Pulmonary artery endothelial cell (primary cell): ENCODE data around the gene TBL1X. TPM values are rescaled to one million over a fixed set of nuclear protein-coding genes. Genes with fewer than 3 reads are reported as not detected.
"Not testable (repeated sequence)": the region's sequence is repeated elsewhere in the genome, so short reads cannot be mapped to it uniquely, and the experiment has no call there.

ENCODE experiments used
- DNase-seq: peaks from one replicate; pipeline ENCODE4 v3.0.0-alpha.2; 2011; ENCODE audit warnings: low read depth, low spot score
- total RNA-seq: library from RNA; depleted of rRNA; stranded (reverse); fragments of >200 nt; gene quantifications from 2 replicates; pipeline ENCODE4 v1.2.3, GENCODE V29; 2014

Gene TBL1X
- 14.0 and 20.1 TPM in 2 replicates for total RNA-seq

- DNase-seq = no peak
Observed at GRCh38 chrX:9464435-9465371, at the start of gene TBL1X. TBL1X (plus strand) TSS chrX:9465058; CDS start chrX:9653587, 188,529 bp downstream.

- DNase-seq = no peak
Observed at GRCh38 chrX:9416562-9417348, 48.1 kb upstream of the TBL1X start.

GRCh38 chrX:9418262-9418661 lies 46.6 kb upstream of the TBL1X start:
- DNase-seq = no peak

DNA sequence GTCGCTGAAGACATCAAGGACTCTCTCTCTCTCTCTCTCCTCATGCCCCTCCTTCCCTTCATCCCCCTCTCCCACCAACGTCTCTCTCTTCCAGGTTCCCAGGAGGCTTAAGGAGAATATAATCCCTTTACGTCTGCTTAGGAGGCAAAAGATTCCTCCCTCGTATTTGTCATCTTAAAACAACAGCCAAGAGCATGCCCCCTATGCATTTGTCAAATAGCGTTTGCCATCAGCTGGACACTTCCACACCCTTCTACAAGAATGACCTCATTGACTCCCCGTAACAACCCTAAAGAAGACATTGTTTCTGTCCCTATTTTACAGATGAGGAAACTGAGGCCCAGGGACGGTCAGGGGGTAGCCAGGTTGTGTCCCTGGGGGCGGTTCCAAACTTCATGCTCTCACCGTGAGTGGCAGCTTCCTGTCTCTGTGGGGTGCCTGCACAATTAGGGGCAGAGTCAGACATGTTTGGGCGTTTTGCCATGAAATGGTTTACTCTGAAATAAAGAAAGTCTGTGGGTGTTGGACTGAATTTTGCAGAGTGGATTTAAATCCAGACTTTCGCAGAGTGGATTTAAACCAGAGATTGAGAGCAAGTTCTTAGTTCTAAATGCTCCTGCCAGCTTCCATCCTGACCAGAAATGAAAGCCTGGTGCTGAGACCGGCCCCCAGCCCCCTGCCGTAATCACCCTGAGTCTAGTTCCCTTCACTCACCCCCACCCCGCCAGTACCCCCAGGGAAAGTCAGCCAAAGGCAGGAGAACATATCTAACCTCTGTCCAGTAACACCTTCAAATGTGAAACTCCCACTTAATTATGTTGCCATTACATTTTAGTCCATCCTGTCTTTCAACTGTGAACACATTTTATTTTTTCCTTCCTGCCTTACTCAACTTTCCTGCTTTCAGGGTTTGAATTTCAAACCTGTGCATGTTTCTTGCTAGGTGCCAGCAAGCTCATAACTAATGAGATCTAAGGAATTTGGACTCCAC lies 44.3 kb upstream of the TBL1X start:
- DNase-seq = no peak

GRCh38 chrX:9429767-9430166 lies 35.1 kb upstream of the TBL1X start:
- DNase-seq = no peak

- DNase-seq = no peak
Observed at GRCh38 chrX:9430346-9430921, 34.4 kb upstream of the TBL1X start.

DNA sequence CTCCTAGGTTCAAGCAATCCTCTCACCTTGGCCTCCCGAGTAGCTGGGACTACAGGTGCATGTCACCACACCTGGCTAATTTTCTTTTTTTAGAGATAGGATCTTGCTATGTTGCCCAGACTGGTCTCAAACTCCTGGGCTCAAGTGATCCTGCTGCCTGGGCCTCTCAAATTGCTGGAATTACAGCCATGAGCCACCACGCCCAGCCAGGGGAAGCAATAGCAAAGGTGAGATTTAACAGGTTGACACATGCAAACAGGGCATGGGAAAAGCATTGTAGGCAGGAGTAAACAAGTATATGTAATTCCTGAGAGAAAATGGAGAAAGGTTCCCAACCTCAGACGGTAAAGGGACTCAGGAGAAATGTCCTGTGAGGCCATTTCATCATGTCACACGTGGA lies 33.6 kb upstream of the TBL1X start:
- no peak for DNase-seq

DNA sequence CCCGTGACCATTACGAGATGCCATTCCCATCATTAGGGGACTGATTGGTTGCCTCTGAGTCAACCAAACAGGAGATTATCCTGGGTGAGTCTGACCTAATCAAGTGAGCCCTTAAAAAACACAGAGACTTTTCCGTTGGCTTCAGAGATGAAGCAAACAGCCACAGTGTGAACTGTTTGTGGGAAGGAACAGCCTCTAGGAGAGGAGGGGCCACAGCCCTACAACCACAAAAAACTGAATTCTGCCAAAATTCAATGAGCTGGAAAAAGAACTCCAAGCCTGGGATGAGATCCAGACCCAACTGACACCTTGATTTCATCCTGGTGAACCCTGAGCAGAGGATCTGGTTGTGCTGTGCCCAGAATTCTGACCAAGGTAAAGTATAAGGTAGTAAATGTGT lies 31.3 kb upstream of the TBL1X start:
- DNase-seq = no peak

GRCh38 chrX:9434051-9434550 lies 30.8 kb upstream of the TBL1X start:
- DNase-seq = no peak

DNA sequence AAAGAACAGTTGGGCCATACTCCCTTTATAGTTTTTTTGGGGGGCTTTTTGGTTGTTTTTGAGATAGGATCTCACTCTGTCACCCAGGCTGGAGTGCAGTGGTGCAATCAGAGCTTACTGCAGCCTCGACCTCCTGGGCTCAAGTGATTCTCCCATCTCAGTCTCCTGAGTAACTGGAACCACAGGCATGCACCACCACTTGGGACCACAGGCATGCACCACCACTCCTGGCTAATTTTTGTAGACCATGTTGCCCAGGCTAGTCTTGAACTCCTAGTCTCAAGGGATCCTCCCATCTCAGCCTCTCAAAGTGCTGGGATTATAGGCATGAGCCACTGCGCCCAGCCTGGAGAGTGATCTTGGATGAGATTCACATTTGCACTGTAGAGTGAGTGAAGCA lies 29.8 kb upstream of the TBL1X start:
- not testable (repeated sequence) for DNase-seq

- no peak for DNase-seq
Observed at GRCh38 chrX:9436812-9437211, 28.0 kb upstream of the TBL1X start.

GRCh38 chrX:9438933-9439494 lies 25.8 kb upstream of the TBL1X start:
- DNase-seq = no peak

GRCh38 chrX:9440116-9440844 lies 24.6 kb upstream of the TBL1X start:
- no peak for DNase-seq

DNA sequence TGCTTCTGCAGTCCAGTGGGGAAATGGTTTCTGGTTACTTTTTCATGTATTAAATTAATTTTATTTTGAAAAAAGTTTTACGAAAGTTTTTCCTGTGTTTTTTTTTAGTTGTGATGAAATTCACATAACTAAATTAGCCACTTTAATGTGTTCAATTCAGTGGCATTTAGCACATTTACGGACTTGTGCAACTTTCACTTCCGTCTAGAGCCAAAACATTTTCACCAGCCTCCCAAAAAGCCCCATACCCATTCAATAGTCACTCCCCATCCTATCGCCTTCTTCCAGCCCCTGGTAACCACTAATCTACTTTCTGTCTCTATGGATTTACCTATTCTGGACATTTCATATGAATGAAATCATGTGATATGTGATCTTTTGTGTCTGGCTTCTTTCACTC lies 22.8 kb upstream of the TBL1X start:
- DNase-seq = no peak

GRCh38 chrX:9443327-9443726 lies 21.5 kb upstream of the TBL1X start:
- DNase-seq = no peak

- no peak for DNase-seq
Observed at GRCh38 chrX:9447906-9448305, 17.0 kb upstream of the TBL1X start.

DNA sequence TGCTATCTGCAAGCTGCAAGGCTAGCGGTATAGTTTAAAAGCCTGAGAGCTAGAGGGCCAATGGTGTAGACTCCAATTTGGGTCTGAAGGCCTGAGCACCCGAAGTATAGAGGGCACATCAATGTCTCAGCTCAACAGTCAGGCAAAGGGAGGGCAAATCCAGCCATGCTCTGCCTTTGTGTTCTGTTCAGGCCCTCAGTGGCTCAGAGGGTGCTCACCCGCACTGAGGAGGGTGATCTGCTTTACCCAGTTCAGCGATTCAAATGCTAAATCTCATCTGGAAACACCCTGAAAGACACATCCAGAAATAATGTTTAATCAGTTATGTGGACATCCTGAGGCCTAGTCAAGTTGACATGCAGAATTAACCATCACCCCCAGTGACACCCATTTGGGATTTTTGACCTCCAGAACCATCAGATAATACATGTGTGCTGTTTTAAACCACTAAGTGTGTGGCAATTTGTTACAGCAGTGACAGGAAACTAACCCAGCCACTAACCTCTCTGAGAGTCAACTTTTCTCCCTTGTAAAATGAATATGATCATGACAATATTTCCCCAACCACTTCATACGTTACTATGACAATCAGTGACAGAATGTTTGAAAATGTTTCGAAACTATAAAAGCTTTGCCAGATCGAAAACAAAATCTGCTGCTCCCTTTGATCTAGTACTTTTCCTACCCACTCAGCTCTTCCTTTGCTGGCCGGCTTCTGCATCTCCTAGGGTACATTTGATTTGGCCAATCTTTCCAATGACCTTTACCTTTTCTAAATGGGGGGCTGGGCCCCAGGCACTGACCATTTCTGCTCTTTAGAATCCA lies 8.4 kb upstream of the TBL1X start:
- no peak for DNase-seq

- not testable (repeated sequence) for DNase-seq
Observed at GRCh38 chrX:9458034-9458433, 6.8 kb upstream of the TBL1X start.
